Measurements from ENCODE around the gene CHN2.

The CHN2 gene

GRCh38 chr7:29229066-29229465, 34.5 kb downstream of the CHN2 start:
- DNase-seq = peak; percentile 86

- DNase-seq = no peak
Observed at GRCh38 chr7:29229946-29230345, 35.4 kb downstream of the CHN2 start.

GRCh38 chr7:29230871-29231345, 36.3 kb downstream of the CHN2 start:
- DNase-seq = no peak

GRCh38 chr7:29231671-29232232, 37.2 kb downstream of the CHN2 start:
- DNase-seq = no peak

GRCh38 chr7:29234438-29234837, 39.9 kb downstream of the CHN2 start:
- no peak for DNase-seq

- DNase-seq = no peak
Observed at GRCh38 chr7:29236071-29236580, 41.6 kb downstream of the CHN2 start.

GRCh38 chr7:29236649-29237048, 42.1 kb downstream of the CHN2 start:
- DNase-seq = no peak

GRCh38 chr7:29237489-29237888, 42.9 kb downstream of the CHN2 start:
- DNase-seq = no peak

- no peak for DNase-seq
Observed at GRCh38 chr7:29239638-29240037, 45.1 kb downstream of the CHN2 start.

- no peak for DNase-seq
Observed at GRCh38 chr7:29242265-29242664, 47.7 kb downstream of the CHN2 start.

- DNase-seq = no peak
Observed at GRCh38 chr7:29243910-29244655, 49.5 kb downstream of the CHN2 start.

- no peak for DNase-seq
Observed at GRCh38 chr7:29247224-29247962, 52.8 kb downstream of the CHN2 start.

- DNase-seq = no peak
Observed at GRCh38 chr7:29247963-29248236, 53.3 kb downstream of the CHN2 start.

- DNase-seq = no peak
Observed at GRCh38 chr7:29248713-29249382, 54.3 kb downstream of the CHN2 start.

GRCh38 chr7:29249383-29249750, 54.8 kb downstream of the CHN2 start:
- DNase-seq = no peak

GRCh38 chr7:29249860-29250259, 55.3 kb downstream of the CHN2 start:
- DNase-seq = no peak

- no peak for DNase-seq
Observed at GRCh38 chr7:29253225-29253624, 58.6 kb downstream of the CHN2 start.

- no peak for DNase-seq
Observed at GRCh38 chr7:29254591-29254990, 60.0 kb downstream of the CHN2 start.

- no peak for DNase-seq
Observed at GRCh38 chr7:29255199-29255878, 60.8 kb downstream of the CHN2 start.

- peak; percentile 7 for DNase-seq
Observed at GRCh38 chr7:29255906-29256692, 61.5 kb downstream of the CHN2 start.

- no peak for DNase-seq
Observed at GRCh38 chr7:29256693-29257002, 62.1 kb downstream of the CHN2 start.

- DNase-seq = no peak
Observed at GRCh38 chr7:29258951-29259350, 64.4 kb downstream of the CHN2 start.
